ENCODE measurements around the gene KIF26A. TPM values are rescaled to one million over a fixed set of nuclear protein-coding genes. Genes with fewer than 3 reads are reported as not detected.

KIF26A gene
- total and polyA plus RNA-seq, 2 experiments from 2014 or later = 5.6 to 103 TPM

DNA sequence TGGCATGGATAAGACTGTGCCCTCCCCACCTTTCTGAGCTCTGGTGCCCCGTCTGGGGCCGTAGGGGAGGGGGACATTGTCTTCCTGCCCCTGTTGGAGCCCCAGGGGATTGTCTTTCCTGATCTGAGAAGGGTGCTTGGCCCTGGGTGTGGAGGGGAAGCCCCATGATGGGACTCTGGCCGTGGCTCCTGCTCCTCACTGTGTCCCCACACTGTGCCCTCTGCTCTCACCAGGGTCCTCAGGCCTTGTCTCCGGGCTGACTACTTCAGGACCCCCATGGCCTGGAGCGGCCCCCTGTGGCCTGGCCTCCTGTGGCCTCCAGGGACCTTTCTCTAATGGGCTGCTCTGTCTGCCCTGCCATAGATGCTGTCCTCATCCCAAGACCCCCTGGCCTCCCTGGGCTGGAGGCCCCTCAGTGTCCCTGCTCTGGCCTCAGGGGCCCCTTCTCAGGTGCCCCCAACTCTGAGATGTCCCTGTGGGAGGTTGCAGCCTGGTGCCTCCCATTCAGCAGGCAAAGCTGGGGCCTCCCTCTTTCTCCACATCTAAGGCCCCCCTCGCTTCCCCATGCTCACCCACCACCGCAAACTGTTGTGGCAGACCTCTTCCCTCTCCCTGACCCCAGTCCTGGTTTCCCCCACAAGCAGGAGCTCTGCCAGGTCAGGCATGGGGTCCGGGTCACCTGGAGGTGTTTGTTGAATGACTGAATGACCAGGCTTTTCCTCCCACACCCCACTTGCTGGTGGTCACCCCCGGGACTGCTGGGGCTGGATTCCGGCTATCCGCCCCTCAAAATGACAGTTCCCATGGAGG lies 4.0 kb downstream of the KIF26A start:
- Histone ChIP-seq H3K4me2 (no peak overlapping the region), H3K4me1 (ENCODE audit: insufficient read depth) (peaks cover 12% of the 10 kb centered on the region), H3K79me2 (replicated peaks; ENCODE audit: insufficient read depth) (peaks cover 80% of the 10 kb centered on the region), H3K4me3 (no peak overlapping the region), H2AFZ (no peak overlapping the region), H3K9me2 (ENCODE audit: insufficient read depth) (no peaks in the 10 kb centered on the region), H3K27ac (ENCODE audit: low read depth) (no peak overlapping the region), H4K20me1 (replicated peaks; ENCODE audit: insufficient read depth) (peaks cover 4% of the 10 kb centered on the region), H3K36me3 (ENCODE audit: insufficient read depth) (no peaks in the 10 kb centered on the region), H3K27me3 (ENCODE audit: insufficient read depth) (peaks cover 5% of the 10 kb centered on the region), H3F3A (replicated peaks; ENCODE audit: low read depth) (no peaks in the 10 kb centered on the region)
- no peak for DNase-seq (ENCODE audit: low spot score)
- H3K4me3 Mint-ChIP-seq = no peak overlapping the region
- no peaks in the 10 kb centered on the region; the same call in 2 of the 3 replicates for H3K36me3 Mint-ChIP-seq (ENCODE audit: low read depth)
- H3K4me1 Mint-ChIP-seq = peaks cover 29% of the 10 kb centered on the region
- H3K27ac Mint-ChIP-seq = no peak overlapping the region
- TF ChIP-seq ZNF114 (CRISPR knock-in tag; IDR thresholded peaks at IDR 0.05) = no peak
- TF ChIP-seq EZH2phosphoT487 (IDR thresholded peaks at IDR 0.05; ENCODE audit: unreplicated experiment) = no peak
- TF ChIP-seq, protein P1, sequence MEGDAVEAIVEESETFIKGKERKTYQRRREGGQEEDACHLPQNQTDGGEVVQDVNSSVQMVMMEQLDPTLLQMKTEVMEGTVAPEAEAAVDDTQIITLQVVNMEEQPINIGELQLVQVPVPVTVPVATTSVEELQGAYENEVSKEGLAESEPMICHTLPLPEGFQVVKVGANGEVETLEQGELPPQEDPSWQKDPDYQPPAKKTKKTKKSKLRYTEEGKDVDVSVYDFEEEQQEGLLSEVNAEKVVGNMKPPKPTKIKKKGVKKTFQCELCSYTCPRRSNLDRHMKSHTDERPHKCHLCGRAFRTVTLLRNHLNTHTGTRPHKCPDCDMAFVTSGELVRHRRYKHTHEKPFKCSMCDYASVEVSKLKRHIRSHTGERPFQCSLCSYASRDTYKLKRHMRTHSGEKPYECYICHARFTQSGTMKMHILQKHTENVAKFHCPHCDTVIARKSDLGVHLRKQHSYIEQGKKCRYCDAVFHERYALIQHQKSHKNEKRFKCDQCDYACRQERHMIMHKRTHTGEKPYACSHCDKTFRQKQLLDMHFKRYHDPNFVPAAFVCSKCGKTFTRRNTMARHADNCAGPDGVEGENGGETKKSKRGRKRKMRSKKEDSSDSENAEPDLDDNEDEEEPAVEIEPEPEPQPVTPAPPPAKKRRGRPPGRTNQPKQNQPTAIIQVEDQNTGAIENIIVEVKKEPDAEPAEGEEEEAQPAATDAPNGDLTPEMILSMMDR (conservative IDR thresholded peaks at IDR 0.05; ENCODE audit: low read depth in 2 of 2) = no peak
- TF ChIP-seq STAT1 (IDR thresholded peaks at IDR 0.05; ENCODE audit: unreplicated experiment) = no peak
- TF ChIP-seq, protein P2, sequence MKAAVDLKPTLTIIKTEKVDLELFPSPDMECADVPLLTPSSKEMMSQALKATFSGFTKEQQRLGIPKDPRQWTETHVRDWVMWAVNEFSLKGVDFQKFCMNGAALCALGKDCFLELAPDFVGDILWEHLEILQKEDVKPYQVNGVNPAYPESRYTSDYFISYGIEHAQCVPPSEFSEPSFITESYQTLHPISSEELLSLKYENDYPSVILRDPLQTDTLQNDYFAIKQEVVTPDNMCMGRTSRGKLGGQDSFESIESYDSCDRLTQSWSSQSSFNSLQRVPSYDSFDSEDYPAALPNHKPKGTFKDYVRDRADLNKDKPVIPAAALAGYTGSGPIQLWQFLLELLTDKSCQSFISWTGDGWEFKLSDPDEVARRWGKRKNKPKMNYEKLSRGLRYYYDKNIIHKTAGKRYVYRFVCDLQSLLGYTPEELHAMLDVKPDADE (IDR thresholded peaks at IDR 0.05) = no peak
- no peak for TF ChIP-seq JUNB (IDR thresholded peaks at IDR 0.05; ENCODE audit: unreplicated experiment)
- no peak for TF ChIP-seq EZH2 (IDR thresholded peaks at IDR 0.05; ENCODE audit: low read depth, unreplicated experiment)
- TF ChIP-seq NANOG (IDR thresholded peaks at IDR 0.05; ENCODE audit: borderline replicate concordance) = no peak
- TF ChIP-seq ZNF331 (CRISPR knock-in tag; IDR thresholded peaks at IDR 0.05; ENCODE audit: low read depth) = no peak
- TF ChIP-seq, protein P3, sequence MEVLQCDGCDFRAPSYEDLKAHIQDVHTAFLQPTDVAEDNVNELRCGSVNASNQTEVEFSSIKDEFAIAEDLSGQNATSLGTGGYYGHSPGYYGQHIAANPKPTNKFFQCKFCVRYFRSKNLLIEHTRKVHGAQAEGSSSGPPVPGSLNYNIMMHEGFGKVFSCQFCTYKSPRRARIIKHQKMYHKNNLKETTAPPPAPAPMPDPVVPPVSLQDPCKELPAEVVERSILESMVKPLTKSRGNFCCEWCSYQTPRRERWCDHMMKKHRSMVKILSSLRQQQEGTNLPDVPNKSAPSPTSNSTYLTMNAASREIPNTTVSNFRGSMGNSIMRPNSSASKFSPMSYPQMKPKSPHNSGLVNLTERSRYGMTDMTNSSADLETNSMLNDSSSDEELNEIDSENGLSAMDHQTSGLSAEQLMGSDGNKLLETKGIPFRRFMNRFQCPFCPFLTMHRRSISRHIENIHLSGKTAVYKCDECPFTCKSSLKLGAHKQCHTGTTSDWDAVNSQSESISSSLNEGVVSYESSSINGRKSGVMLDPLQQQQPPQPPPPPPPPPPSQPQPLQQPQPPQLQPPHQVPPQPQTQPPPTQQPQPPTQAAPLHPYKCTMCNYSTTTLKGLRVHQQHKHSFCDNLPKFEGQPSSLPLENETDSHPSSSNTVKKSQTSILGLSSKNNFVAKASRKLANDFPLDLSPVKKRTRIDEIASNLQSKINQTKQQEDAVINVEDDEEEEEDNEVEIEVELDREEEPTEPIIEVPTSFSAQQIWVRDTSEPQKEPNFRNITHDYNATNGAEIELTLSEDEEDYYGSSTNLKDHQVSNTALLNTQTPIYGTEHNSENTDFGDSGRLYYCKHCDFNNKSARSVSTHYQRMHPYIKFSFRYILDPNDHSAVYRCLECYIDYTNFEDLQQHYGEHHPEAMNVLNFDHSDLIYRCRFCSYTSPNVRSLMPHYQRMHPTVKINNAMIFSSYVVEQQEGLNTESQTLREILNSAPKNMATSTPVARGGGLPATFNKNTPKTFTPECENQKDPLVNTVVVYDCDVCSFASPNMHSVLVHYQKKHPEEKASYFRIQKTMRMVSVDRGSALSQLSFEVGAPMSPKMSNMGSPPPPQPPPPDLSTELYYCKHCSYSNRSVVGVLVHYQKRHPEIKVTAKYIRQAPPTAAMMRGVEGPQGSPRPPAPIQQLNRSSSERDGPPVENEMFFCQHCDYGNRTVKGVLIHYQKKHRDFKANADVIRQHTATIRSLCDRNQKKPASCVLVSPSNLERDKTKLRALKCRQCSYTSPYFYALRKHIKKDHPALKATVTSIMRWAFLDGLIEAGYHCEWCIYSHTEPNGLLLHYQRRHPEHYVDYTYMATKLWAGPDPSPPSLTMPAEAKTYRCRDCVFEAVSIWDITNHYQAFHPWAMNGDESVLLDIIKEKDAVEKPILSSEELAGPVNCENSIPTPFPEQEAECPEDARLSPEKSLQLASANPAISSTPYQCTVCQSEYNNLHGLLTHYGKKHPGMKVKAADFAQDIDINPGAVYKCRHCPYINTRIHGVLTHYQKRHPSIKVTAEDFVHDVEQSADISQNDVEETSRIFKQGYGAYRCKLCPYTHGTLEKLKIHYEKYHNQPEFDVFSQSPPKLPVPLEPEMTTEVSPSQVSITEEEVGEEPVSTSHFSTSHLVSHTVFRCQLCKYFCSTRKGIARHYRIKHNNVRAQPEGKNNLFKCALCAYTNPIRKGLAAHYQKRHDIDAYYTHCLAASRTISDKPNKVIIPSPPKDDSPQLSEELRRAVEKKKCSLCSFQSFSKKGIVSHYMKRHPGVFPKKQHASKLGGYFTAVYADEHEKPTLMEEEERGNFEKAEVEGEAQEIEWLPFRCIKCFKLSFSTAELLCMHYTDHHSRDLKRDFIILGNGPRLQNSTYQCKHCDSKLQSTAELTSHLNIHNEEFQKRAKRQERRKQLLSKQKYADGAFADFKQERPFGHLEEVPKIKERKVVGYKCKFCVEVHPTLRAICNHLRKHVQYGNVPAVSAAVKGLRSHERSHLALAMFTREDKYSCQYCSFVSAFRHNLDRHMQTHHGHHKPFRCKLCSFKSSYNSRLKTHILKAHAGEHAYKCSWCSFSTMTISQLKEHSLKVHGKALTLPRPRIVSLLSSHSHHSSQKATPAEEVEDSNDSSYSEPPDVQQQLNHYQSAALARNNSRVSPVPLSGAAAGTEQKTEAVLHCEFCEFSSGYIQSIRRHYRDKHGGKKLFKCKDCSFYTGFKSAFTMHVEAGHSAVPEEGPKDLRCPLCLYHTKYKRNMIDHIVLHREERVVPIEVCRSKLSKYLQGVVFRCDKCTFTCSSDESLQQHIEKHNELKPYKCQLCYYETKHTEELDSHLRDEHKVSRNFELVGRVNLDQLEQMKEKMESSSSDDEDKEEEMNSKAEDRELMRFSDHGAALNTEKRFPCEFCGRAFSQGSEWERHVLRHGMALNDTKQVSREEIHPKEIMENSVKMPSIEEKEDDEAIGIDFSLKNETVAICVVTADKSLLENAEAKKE (CRISPR knock-in tag; IDR thresholded peaks at IDR 0.05) = no peak
- TF ChIP-seq, protein P4, sequence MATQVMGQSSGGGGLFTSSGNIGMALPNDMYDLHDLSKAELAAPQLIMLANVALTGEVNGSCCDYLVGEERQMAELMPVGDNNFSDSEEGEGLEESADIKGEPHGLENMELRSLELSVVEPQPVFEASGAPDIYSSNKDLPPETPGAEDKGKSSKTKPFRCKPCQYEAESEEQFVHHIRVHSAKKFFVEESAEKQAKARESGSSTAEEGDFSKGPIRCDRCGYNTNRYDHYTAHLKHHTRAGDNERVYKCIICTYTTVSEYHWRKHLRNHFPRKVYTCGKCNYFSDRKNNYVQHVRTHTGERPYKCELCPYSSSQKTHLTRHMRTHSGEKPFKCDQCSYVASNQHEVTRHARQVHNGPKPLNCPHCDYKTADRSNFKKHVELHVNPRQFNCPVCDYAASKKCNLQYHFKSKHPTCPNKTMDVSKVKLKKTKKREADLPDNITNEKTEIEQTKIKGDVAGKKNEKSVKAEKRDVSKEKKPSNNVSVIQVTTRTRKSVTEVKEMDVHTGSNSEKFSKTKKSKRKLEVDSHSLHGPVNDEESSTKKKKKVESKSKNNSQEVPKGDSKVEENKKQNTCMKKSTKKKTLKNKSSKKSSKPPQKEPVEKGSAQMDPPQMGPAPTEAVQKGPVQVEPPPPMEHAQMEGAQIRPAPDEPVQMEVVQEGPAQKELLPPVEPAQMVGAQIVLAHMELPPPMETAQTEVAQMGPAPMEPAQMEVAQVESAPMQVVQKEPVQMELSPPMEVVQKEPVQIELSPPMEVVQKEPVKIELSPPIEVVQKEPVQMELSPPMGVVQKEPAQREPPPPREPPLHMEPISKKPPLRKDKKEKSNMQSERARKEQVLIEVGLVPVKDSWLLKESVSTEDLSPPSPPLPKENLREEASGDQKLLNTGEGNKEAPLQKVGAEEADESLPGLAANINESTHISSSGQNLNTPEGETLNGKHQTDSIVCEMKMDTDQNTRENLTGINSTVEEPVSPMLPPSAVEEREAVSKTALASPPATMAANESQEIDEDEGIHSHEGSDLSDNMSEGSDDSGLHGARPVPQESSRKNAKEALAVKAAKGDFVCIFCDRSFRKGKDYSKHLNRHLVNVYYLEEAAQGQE (IDR thresholded peaks at IDR 0.05; ENCODE audit: unreplicated experiment) = no peak
- TF ChIP-seq POLR2AphosphoS5 (IDR thresholded peaks at IDR 0.05; ENCODE audit: low read depth) = no peak
- no peak for TF ChIP-seq CREB1 (CRISPR knock-in tag; IDR thresholded peaks at IDR 0.05; ENCODE audit: low read depth)
- ATAC-seq = no peak
- no peaks in the 10 kb centered on the region for H3K9me3 Mint-ChIP-seq
- H3K27me3 Mint-ChIP-seq (ENCODE audit: insufficient read depth, low read depth, poor library complexity) = peaks cover 10% of the 10 kb centered on the region
